SU-DHL-6 (cell line): ENCODE data around the gene KIF16B.

Source experiments
- CTCF ChIP-seq: fragments of 200-600 bp; sonication (generic); IDR thresholded peaks from one replicate; pipeline ENCODE4 v1.5.1; 2017; ENCODE audit warnings: antibody characterized with exemption, mild to moderate bottlenecking, low read length, moderate library complexity; ENCODE audit not compliant: insufficient read depth, poor library complexity, severe bottlenecking
- EZH2phosphoT487 ChIP-seq: fragments of 200-600 bp; sonication (generic), shearing (Covaris generic); conservative IDR thresholded peaks from 2 replicates; pipeline ENCODE4 v1.6.1; 2018; ENCODE audit warnings: mild to moderate bottlenecking, antibody characterized with exemption, low read length, moderate library complexity, mixed read lengths

GRCh38 chr20:16404171-16404570 is 169.1 kb downstream of the KIF16B start:
- TF ChIP-seq CTCF (no peak), EZH2phosphoT487 (no peak)
